Calu3 (cell line): Measurements from ENCODE around the gene BAAT. TPM values are rescaled to one million over a fixed set of nuclear protein-coding genes. Genes with fewer than 3 reads are reported as not detected.

Experiments used
- BruUV-seq: library from RNA; stranded (reverse); fragments of 400-500 nt; replicated peaks from 2 replicates; lab custom pipeline; 2021; lab: Mats Ljungman, UMichigan
- CTCF ChIA-PET: fragments of 300-600 bp; sonication (Branson Sonifier 250); formaldehyde crosslinking; loops from one replicate; lab custom pipeline; 2022; ENCODE audit warnings: antibody characterized with exemption; lab: Charles Lee
- DNase-seq: peaks from one replicate; pipeline ENCODE4 v3.0.0; 2022
- H3K27ac Mint-ChIP-seq: one replicate; pipeline ENCODE4 v1.8.0; 2022; ENCODE audit warnings: mixed read lengths; ENCODE audit not compliant: unreplicated experiment
- H3K27me3 Mint-ChIP-seq: one replicate; pipeline ENCODE4 v1.8.0; 2022; ENCODE audit warnings: mixed read lengths; ENCODE audit not compliant: unreplicated experiment
- H3K36me3 Mint-ChIP-seq: one replicate; pipeline ENCODE4 v1.8.0; 2022; ENCODE audit warnings: mild to moderate bottlenecking, moderate library complexity, mixed read lengths; ENCODE audit not compliant: insufficient read depth, unreplicated experiment
- H3K4me1 Mint-ChIP-seq: one replicate; pipeline ENCODE4 v1.8.0; 2022; ENCODE audit warnings: mild to moderate bottlenecking, low read depth, mixed read lengths; ENCODE audit not compliant: unreplicated experiment
- H3K4me3 Mint-ChIP-seq: one replicate; pipeline ENCODE4 v1.8.0; 2022; ENCODE audit warnings: mild to moderate bottlenecking, low read depth, moderate library complexity, mixed read lengths; ENCODE audit not compliant: unreplicated experiment
- H3K9me3 Mint-ChIP-seq: one replicate; pipeline ENCODE4 v1.8.0; 2022; ENCODE audit warnings: low read depth, mixed read lengths; ENCODE audit not compliant: unreplicated experiment
- intact Hi-C: fragments of 100-400 bp; cut with micrococcal nuclease; formaldehyde crosslinking; loops from one replicate; pipeline ENCODE4 v1.10.0; 2022; ENCODE audit not compliant: unreplicated experiment
- total RNA-seq: library from RNA; stranded (reverse); gene quantifications from 2 replicates; pipeline ENCODE4 v1.2.3, GENCODE V29; 2022
- TF ChIP-seq, protein P1 (sequence below): fragments of 200-600 bp; IDR thresholded peaks from one replicate; pipeline ENCODE4 v1.8.0; 2022; ENCODE audit warnings: antibody characterized with exemption; ENCODE audit not compliant: unreplicated experiment

Gene BAAT
- total RNA-seq, 1 experiment from 2014 or later, result 10.2 TPM

DNA sequence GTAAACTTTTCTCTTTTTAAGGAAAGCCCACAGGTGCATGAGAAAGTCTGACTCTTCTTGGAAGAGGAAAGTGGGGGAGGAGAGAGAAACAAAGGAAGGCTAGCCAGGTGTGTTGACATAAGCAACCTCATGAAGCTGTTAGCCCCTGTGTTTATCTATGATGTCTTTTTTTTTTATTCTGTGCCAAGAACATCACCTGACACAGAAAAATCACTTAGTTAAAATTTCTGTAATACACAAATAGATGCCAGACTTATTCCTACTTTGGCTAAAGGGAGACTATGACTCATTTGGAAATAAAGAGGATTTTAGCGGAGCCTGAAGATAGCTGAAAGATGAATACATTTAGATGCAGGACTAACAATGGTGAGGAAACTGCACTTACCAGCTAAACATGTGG, 58.3 kb downstream of the BAAT start:
- Mint-ChIP-seq H3K27ac (peak overlapping the region; percentile 39), H3K4me1 (peaks cover 34% of the 10 kb centered on the region), H3K36me3 (no peaks in the 10 kb centered on the region), H3K9me3 (peaks cover 3% of the 10 kb centered on the region), H3K4me3 (no peak overlapping the region), H3K27me3 (no peaks in the 10 kb centered on the region)
- CTCF ChIA-PET, result interaction anchor here (0.7 to 0.8 kb wide), 4 partner anchors 15 to 739 kb away, joined by 3 read pairs; no protein-coding TSS in a partner anchor
- intact Hi-C loops, result loop anchor here (1.0 to 2.0 kb wide), 2 partner anchors 29 to 62 kb away; no protein-coding TSS in a partner anchor
- no TSS peak for BruUV-seq
- TF ChIP-seq, protein P1, sequence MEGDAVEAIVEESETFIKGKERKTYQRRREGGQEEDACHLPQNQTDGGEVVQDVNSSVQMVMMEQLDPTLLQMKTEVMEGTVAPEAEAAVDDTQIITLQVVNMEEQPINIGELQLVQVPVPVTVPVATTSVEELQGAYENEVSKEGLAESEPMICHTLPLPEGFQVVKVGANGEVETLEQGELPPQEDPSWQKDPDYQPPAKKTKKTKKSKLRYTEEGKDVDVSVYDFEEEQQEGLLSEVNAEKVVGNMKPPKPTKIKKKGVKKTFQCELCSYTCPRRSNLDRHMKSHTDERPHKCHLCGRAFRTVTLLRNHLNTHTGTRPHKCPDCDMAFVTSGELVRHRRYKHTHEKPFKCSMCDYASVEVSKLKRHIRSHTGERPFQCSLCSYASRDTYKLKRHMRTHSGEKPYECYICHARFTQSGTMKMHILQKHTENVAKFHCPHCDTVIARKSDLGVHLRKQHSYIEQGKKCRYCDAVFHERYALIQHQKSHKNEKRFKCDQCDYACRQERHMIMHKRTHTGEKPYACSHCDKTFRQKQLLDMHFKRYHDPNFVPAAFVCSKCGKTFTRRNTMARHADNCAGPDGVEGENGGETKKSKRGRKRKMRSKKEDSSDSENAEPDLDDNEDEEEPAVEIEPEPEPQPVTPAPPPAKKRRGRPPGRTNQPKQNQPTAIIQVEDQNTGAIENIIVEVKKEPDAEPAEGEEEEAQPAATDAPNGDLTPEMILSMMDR, result no peak
- DNase-seq, result no peak

DNA sequence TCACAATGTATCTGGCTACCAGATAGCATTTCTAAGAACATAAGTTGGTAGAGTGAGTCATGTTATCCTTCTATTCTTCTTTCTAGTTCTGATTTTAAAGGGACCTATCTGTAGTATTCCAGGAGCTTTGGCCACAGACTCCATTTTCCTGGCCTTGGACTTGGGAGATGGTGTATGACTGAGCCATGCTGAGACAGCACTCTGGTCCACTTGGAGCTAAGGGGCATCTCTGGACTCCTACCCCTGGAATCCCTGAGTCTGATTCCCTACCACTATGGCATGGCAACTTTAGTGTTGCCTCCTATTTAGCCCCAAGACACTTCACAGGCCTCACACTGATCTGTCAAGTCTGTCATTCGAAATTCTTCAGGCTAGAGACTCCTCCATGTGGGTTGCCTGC, 58.8 kb downstream of the BAAT start:
- H3K36me3 Mint-ChIP-seq, result no peaks in the 10 kb centered on the region
- no peaks in the 10 kb centered on the region for H3K27me3 Mint-ChIP-seq
- H3K9me3 Mint-ChIP-seq, result peaks cover 3% of the 10 kb centered on the region
- TF ChIP-seq, protein P1, result no peak
- CTCF ChIA-PET, result interaction anchor here (0.7 to 1.2 kb wide), 5 partner anchors 14 to 739 kb away, joined by 3 read pairs; partner anchors contain the start of genes MRPL50 and ZNF189
- no TSS peak for BruUV-seq
- no peak for DNase-seq
- intact Hi-C loops, result loop anchor here (1.0 to 2.0 kb wide), 2 partner anchors 29 to 63 kb away; no protein-coding TSS in a partner anchor
- H3K4me3 Mint-ChIP-seq, result no peak overlapping the region
- H3K27ac Mint-ChIP-seq, result peak overlapping the region; percentile 39
- peaks cover 34% of the 10 kb centered on the region for H3K4me1 Mint-ChIP-seq

GRCh38 chr9:101325053-101325452, 59.8 kb downstream of the BAAT start:
- no peak for DNase-seq
- intact Hi-C loops, result no loop called here
- CTCF ChIA-PET, result interaction anchor here (0.6 to 1.7 kb wide), 6 partner anchors 9 to 208 kb away, joined by 3 to 4 read pairs (median 3); partner anchors contain the start of genes MRPL50, RNF20 and ZNF189

GRCh38 chr9:101324245-101324804, 60.5 kb downstream of the BAAT start:
- Mint-ChIP-seq H3K4me3 (no peak overlapping the region), H3K4me1 (peaks cover 34% of the 10 kb centered on the region), H3K27ac (no peak overlapping the region), H3K9me3 (peaks cover 3% of the 10 kb centered on the region), H3K27me3 (no peaks in the 10 kb centered on the region), H3K36me3 (no peaks in the 10 kb centered on the region)
- BruUV-seq, result no TSS peak
- intact Hi-C loops, result no loop called here
- no peak for DNase-seq
- CTCF ChIA-PET, result interaction anchor here (0.6 to 1.7 kb wide), 4 partner anchors 19 to 858 kb away, joined by 3 to 4 read pairs (median 4); partner anchors contain the start of gene RNF20
- TF ChIP-seq, protein P1, result no peak

More at GRCh38 chr9:101325053-101325452, 59.8 kb downstream of the BAAT start:
- TF ChIP-seq, protein P1, result no peak
- Mint-ChIP-seq H3K36me3 (no peaks in the 10 kb centered on the region), H3K4me3 (no peak overlapping the region), H3K4me1 (peaks cover 34% of the 10 kb centered on the region), H3K27ac (peak overlapping the region; percentile 53), H3K27me3 (no peaks in the 10 kb centered on the region), H3K9me3 (peaks cover 3% of the 10 kb centered on the region)
- no TSS peak for BruUV-seq
